Stimulated activated naive CD4-positive, alpha-beta T cell (primary cell): Measurements from ENCODE around the gene UBA6.
A peak's percentile ranks its signal among the peaks of the same experiment; 100 is the strongest.
"Not testable (repeated sequence)": the region's sequence is repeated elsewhere in the genome, so short reads cannot be mapped to it uniquely, and the experiment has no call there.

Experiments
- DNase-seq, 6 experiments: peaks; one replicate each; lab custom pipeline; 2025; lab: John Stamatoyannopoulos, UW

Gene UBA6

DNA sequence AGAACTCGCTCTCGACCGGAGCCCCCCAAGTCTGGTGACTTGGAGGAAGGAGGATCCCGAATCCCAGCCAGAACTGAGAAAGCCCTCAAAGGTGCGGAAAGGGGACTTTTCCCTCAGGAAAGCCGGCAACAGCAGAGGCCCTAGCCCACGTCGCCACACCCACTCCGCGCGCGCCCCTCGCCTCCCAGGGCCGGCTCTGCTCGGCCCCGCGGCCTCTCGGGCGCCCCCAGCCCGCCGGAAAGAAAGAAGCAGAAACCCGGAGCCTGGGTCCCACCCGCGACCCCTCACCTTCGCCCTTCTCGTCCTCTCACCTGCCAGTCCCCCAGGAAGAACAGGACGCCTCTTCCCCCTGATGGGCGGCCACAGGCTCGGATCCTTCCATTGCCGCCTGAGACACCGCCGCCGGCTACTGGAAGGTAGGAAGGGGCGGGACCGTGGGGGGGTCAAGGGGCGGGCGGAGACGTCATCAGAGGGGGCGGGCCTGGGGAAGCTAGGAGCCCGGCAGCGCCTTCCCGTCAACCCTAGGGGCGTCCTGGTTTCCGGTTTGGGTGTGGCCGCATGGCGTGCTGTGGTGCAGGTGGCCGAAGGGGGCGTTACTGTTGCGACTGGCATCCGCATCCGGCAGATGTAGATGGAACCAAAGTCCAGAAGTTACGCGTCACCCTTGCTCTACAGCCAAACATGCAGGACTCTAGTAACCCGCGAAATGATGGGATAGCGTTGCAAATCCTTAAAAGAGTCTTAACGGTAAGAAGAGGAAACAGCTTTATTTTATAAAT lies at the start of gene UBA6:
UBA6 (minus strand) TSS at position 418 of the 779 bp plus-strand sequence; CDS start at position 382, 36 bp downstream.
- DNase-seq = peak; percentile 92 to 94 (median 92)

DNA sequence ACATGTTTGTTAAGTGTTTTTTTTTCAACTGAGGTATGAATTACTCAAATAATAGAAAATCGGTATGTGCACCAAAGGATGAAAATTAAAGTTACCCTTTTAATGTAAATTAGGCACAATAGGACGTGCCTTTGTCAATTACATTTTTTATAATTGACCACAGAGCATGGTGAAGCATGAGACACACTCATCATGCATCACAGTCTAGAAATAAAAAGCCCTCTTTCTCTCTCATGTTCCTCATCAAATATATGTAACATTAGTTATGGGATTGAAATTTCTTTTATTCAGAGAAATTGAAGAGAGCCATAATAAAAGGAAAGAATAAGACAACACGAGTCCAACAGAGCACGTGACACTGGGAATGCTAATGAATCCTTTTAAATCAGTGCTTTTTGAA lies 49.7 kb upstream of the UBA6 start:
- no peak for DNase-seq

DNA sequence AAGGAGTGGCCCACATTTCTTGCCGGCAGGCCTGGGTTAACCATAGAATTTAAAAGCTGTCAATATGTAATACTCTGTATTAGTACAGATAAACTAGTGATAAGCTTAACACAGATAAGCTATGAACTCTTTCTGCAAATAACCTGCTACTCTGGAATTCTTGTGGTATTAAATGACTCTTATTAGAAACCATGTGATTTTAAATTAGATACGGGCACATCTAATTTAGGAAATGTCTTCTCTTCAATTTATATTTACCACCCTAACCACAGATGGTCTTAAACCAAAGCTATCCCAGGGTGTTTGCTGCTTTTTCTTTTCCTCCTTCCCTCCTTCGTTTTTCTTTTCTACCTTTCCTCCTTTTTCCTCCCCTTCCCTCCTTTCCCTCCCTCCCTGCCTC lies 48.3 kb upstream of the UBA6 start:
- no peak for DNase-seq

DNA sequence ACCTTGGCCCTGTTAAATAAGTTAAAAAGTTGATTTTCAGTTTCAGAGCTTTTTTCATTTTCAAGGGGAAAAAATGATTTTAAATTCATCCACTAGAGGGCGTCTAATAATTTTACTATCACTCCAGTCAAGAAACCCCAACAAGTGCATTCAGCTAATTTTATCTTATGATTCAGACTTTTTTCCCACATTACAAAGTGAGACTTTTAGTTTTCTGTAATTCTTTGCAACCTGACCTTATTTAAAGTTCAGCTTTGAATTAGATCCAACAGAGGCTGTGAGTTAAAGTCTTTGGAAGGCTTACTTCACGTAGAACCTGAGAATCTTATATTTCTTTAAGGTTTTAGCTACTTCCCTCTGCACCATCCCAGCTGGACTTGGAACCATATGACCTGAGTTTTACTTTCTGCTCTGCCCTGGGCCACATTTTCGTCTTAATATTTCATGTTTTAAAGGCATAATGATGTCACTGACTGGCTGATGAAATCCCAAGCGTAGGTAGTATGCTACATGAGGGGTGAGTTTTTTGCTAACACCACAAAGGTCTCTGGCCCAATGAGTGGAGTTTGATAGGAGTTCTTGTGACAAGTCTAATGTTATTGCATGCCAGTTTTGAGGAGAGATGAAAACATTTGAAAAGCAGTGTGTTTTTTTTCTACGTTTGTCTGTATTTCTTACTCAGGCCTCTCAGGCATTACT lies 46.0 kb upstream of the UBA6 start:
- peak in 3 of 6 experiments; percentile 4 to 51 (median 50) for DNase-seq

DNA sequence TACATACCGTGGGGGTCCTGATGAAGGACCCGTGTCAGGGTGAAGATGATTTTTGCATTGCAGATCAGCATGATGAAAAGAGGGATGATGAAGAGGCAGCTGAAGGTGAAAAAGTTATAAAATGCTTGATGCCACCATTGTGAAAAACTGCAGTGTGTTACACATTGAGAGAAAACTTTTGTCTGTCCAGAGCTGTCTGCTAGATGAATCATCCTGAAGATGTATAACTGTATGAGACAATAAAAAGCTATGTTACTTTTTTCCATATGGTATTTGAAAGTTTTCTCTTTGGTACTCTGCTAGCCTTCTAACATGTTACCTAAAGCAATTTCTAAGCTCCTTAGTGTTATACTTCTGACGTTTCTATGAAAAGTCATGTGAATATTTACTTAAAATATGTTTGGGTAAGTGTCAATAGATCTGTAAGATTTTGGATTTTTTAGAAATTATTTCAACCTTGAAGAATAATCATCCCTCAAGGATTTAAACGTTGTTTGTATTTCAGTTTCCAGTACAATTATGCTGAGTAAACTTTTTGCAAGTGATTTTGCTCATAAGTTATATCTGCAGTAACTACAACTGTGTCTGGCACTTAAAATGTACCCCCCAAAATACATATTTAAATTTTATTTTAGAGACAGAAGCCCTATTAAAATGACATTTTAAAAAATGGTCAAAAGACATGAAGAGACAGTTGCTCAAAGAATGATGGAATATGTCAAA lies 43.8 kb upstream of the UBA6 start:
- no peak for DNase-seq

DNA sequence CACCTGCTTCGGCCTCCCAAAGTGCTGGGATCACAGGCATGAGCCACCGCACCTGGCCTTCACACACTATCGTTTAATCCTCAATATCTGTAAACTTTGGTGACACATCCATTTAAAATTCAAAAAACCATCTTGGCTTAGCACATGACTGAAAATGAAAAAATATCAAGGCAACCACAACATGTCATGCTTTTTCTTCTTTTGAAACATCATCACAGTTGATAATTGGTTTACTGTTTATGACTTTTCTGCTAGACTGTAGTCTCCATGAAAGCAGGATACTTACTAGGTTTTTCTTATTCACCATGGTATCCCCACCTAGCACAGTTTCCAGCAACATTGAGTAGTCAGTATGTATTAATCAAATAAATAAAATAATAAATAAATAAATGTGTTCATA lies 42.2 kb upstream of the UBA6 start:
- DNase-seq = no peak

DNA sequence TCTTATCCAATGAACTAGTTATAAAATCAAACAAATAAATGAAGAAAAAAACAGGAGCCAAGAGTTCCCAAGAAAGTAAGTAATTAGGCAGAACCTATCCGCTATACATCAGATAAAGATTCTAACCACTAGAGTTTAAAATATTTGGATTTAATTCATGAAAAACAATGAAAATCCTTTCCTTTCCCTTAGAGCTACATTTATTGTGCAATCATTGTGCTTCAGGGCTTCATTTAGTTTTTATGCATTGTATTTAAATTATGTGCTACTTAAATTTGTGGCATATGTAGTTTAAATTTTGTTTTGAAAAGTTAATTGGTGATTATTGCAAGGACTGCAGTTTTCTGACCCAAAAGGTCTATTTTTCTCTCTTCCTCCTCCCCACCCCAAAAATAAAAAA lies 35.3 kb upstream of the UBA6 start:
- DNase-seq = no peak

DNA sequence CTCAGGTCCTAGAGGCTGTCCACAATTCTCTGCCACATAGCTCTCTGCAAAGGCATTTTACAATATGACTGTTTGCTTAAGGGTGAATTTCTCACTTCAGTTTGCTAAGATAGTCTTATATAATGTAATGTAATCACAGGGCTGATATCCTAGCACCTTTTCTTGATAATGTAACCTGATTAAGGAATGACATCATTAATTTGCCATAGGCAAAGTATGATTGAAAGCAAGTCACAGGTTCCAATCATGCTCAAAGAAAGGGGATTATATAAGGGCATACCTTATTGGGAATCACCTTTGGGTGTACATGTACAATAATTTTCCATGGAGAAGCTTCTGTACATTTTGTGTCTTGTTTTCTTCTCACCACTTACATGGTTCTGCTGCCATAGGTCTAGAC lies 34.4 kb upstream of the UBA6 start:
- DNase-seq = no peak

DNA sequence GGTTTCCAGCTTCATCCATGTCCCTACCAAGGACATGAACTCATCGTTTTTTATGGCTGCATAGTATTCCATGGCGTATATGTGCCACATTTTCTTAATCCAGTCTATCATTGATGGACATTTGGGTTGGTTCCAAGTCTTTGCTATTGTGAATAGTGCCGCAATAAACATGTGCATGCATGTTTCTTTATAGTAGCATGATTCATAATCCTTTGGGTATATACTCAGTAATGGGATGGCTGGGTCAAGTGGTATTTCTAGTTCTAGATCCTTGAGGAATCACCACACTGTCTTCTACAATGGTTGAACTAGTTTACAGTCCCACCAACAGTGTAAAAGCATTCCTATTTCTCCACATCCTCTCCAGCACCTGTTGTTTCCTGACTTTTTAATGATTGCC lies 29.6 kb upstream of the UBA6 start:
- DNase-seq = not testable (repeated sequence)

DNA sequence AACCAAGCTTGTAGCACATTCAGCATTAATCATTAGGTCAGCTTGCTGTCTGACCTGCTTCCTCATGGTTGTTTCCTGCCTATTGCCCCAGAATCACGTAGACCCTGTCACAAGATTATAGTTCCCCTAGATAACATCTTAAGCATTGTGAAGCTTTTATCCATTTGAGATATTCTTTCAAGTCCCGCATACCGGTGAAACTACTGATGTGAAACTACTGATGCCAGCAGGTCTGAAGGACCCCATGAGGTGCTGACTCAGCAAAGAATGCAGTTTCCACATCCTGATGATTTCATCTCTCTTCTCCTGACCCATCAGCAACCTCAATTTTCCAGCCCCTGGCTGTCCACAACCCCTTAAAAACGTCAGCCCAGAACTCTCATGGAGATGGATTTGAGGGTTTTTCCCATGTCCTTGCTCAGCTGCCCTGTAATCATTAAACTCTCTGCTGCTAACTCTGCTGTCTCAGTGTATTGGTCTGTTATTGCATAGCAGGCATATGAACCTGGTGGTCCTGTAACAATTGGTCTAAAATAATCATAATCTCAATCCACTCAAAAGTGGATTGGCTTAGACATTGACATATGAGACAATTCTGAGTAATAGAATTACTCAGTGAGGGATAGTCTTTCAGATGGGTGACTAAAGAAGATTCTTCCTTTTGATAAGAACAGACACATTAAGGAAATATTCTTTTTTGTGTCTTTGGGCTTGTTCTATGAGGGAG lies 26.3 kb upstream of the UBA6 start:
- no peak for DNase-seq

DNA sequence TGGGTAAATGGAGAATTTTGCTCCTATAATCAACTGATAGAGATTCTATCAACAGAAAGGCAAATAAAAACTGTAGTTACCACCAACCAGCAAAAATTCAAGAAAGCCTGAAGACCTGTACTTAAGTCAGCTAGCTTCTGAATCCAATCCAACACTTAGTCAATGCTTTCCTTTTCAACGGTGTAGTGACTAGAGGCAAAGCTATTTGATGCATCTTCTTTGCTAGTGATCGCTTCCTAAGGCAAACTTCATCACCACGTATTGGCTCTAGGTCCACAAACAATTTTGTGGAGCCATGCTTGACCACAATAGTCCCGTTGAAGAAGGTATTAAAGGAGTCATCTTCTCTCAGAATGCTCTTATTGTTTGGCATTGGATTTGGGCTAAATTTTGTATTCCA lies 25.0 kb upstream of the UBA6 start:
- no peak for DNase-seq

DNA sequence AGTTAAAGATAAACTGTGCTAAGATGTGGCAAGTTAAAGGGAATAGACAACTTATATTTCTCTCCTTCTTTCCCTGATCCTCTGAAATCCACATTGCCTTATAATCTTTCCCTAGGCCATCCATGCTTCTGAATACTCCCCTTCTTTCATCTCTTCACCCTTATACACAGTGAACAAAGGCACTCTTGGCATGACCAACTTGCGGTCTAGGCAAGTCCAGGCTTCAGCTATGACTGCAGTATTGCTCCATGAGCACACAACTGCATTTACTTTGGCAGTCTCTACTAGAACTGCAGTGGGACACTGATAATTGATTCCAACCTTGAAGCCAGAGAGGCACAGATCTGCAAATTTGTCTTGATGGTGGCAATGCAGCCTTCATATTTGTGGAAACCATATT lies 24.2 kb upstream of the UBA6 start:
- no peak for DNase-seq

DNA sequence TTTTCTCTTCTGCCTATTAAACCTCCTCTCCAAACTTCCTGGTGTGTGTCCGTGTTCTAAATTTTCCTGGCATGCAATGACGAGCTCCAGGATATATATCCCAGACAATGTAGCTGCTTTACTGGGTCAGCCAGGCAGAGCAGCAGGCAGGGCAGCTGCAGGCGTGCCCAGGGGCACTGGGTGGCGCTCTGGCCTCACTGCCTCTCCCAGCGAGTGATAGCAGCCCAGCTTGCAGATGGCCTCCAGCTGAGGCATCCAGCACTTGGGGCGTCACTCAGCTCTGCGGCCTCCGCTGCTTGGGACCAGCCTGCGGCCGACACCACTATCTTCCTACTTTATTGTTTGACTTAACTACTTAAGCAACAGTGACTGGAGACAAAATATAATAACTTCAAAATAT lies 23.0 kb upstream of the UBA6 start:
- DNase-seq = no peak

DNA sequence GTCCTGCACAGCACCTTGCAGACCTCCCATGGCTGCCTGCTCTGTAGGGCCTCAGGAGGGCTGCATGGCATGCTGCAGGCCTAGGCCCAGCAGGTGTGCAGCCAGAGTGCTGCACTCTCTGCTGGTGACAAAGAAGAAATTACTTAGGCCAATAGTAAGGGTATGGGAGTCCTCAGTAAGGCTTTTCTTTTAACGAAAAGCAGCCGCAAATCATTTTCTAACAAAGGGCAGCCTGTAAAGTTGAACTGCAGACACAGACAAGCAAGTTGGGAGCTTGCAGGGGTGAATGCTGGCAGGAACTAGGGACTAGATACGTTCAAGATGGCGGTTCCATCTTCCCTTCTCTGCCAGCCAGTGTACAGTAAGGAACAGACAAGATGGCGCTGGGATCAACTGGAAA lies 22.4 kb upstream of the UBA6 start:
- no peak for DNase-seq

DNA sequence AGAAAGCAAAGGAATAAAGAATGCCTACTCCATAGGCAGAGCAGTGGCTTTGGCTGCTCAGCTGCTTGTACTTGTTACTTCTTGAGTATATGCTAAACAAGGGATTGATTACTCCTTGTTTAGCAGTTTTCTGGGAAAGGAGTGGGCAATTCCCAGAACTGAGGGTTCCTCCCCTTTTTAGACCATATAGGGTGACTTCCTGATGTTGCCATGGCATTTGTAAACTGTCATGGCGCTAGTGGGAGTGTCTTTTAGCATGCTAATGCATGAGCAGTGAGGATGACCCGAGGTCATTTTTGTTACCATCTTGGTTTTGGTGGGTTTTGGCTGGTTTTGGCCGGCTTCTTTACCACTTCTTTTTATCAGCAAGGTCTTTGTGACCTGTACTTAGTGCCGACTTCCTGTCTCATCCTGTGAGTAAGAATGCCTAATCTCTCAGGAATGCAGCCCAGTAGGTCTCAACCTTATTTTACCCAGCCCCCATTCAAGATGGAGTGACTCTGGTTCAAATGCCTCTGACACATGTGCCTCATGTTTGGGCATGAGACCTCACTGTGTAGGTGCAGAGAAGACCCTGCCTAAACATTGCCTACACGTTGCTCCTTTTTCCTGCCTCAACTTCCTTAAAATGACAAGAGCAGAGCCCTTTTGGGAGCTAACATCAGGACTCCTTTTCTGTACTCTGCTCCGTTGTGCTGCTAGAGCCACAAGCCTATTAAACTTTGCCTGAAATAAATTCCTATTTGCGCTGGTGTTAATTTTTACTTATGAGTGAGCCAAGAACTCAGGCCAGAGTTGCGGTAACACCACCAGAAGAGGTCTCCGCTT lies 21.0 kb upstream of the UBA6 start:
- no peak for DNase-seq

DNA sequence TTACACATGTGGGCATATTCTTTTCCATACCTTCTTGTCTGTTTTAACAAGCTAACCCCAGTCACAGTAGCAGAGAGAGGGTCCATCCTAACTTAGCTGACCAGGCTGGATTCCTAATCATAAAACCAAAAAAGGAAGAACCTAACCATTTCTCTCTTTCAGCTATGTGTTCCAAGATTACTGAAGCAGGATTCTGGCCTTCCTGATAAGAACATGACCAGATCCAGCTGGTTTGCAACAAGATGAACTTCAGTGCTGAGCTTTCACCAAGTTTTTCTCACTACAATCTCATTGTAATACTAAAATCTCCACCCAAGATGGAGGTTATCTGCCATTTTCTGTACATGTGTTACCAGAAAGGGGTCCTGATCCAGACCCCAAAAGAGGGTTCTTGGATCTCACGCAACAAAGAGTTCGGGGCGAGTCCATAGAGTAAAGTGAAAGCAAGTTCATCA lies 20.4 kb upstream of the UBA6 start:
- DNase-seq = no peak

DNA sequence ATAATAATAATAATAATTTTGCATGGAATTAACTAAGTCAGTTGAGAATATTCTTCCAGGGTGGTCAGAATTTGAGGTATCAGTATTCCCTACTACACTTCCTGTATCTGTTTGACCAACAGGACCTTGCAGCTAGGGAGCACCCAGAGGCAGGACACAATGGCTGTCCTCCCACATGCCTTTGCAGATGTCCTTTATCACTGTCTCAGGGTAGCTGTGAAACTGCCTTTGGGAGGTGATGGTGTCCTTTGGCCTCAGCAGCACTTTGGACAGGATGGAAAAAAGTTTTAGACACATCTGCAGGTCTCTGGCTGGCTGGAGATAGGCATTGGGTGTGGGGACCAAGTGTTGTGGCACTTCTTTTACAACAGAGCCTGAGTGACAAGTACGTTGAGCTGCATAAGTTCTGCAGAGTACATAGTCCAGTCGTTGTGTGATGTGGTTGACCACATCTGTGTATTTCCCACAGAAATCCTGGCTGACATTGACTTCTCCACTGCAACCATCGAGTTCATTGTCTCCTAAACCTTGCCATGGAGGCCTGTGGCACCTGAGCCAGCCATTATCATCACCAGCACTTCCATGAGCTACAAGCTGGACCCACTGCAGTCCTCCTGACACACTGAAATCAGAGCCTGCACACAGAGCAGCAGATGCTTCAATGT lies 19.1 kb upstream of the UBA6 start:
- DNase-seq = no peak

DNA sequence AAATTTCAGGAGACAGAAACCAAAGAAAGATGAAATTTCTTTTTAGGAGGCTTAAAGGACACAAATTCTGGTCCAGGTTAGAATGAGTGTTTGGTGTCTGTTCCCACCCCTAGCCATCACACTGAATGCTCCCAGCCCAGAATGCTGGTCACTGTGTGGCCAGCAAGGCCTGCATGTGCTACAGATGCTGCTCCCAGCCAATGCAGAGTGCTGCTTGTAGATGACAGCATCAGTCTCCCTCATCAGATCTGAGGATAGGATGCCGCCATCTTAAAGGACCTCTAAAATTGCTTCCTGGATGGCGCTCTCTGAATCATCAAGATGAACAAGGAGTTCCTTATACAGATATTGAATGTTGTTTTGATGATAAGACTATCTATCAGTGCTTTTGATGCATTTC lies 17.9 kb upstream of the UBA6 start:
- no peak for DNase-seq

DNA sequence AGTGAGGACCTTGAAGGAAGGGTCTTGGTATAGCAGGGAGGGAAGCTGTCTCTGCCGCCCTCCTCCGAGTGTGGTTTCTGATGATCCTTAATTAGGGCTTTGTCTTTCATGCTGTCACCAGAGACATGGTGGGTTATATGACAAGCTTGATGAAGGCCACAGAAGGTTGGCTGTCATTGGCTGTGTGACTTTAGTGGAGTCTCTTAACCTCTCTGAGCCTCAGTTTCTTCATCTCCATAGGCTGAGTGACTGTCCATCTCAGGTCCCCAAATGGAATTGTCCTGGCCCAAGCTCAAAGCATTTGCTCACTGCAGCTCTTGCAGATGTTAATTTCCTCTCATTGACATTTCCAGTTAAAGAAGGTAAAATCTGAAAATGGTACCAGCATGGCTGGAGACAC lies 16.6 kb upstream of the UBA6 start:
- no peak for DNase-seq

DNA sequence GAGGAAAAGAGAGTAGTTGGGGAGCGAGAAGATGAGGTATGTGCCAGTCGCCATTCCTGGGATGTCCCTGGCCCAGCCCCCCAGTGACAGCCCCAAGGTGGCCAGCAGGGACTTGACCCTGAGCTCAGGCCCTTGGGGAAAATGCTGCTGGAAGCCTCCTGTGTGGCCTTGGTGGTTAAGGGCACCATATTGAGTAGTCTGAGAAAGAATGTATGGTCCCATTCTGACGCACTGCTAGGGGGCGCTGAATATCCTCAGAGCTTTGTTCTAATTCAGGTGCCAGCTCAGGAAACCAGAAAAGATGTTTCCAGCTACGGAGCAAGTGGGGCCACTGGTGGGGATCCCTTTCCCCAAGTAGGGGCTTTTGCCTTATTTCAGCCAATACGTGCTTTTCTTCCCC lies 14.0 kb upstream of the UBA6 start:
- DNase-seq = no peak

DNA sequence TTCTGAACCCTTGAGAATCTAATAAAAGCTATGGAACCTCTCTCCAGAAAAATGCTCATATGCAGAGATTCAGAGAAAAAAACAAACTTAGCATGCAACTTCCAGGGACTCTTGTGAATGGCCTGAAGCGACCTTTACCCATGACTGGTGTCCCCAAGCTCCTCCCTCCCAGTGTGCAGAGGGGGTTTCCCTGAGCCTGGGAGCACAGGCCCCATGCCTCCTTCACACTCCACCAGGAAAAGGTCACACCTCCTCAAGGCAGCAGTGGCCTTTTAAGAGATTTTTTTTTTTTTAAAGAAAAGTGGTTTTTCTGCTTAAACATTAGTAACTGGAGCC lies 13.3 kb upstream of the UBA6 start:
- DNase-seq = no peak
